ENCODE data around the gene MITF.

DNA sequence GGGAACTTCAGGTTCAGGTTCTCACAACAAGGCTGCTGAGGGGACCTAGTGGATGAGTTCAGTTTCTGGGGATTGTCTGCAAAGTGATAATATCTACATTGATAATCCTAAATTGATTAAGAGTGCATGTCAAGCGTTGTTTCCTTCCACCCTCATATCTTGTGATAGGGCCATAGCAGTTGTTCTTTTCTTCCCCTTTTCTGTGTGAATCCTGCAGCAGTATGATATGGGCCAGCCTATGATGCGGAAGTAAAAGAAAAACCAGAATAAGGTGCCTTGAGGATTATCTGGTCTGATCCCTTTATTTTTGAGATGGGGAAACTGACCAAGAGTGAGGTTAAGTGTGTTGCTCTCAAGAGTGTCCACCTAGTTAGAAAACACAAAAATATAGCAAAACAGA, 86.2 kb downstream of the MITF start:
- TF ChIP-seq, protein P1, sequence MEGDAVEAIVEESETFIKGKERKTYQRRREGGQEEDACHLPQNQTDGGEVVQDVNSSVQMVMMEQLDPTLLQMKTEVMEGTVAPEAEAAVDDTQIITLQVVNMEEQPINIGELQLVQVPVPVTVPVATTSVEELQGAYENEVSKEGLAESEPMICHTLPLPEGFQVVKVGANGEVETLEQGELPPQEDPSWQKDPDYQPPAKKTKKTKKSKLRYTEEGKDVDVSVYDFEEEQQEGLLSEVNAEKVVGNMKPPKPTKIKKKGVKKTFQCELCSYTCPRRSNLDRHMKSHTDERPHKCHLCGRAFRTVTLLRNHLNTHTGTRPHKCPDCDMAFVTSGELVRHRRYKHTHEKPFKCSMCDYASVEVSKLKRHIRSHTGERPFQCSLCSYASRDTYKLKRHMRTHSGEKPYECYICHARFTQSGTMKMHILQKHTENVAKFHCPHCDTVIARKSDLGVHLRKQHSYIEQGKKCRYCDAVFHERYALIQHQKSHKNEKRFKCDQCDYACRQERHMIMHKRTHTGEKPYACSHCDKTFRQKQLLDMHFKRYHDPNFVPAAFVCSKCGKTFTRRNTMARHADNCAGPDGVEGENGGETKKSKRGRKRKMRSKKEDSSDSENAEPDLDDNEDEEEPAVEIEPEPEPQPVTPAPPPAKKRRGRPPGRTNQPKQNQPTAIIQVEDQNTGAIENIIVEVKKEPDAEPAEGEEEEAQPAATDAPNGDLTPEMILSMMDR (IDR thresholded peaks at IDR 0.05) = no peak
- no peak for TF ChIP-seq POLR2A (IDR thresholded peaks at IDR 0.05)

Measured in right lobe of liver (tissue), 4 donors.